Measurements from ENCODE around the gene ACE2.

DNA sequence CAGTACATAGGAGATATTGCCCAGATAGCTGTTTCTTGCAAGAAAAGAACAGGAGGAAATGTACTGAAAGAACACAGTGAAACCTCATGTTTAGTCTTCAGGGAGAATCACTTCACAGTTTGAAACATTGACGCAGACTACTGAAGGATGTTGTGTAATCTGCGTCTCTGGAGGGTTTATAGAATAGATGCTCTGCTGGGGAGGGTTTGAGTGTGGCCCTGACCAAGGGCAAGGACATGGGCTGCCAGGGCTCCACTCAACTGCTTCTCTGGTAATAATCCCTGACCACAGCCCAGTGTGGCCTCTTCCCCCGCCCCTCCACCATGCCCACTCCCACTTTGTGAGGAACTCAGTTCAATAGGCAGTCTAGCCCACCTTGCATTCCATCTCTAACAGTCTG, 15.8 kb upstream of the ACE2 start:
- no peak for TF ChIP-seq CXXC5 (CRISPR knock-in tag; IDR thresholded peaks at IDR 0.05)
- no peak for TF ChIP-seq GATA2 (CRISPR knock-in tag; IDR thresholded peaks at IDR 0.05)
- no peak for TF ChIP-seq MYNN (IDR thresholded peaks at IDR 0.05)
- TF ChIP-seq MYNN (CRISPR knock-in tag; IDR thresholded peaks at IDR 0.05): no peak
- TF ChIP-seq RFX5 (IDR thresholded peaks at IDR 0.05; ENCODE audit: low read depth, low read length): no peak
- no peak for TF ChIP-seq POLR2AphosphoS5 (IDR thresholded peaks at IDR 0.05; ENCODE audit: control insufficient read depth, insufficient read depth, low read depth, low read length)
- TF ChIP-seq BHLHE40 (IDR thresholded peaks at IDR 0.05; ENCODE audit: low read length): no peak
- TF ChIP-seq TAF1 (IDR thresholded peaks at IDR 0.05; ENCODE audit: control insufficient read depth, extremely low read depth, insufficient read depth, low read length, severe bottlenecking): no peak
- no peak for TF ChIP-seq JUN (IDR thresholded peaks at IDR 0.05; ENCODE audit: borderline replicate concordance, low read depth, low read length)
- no peak for TF ChIP-seq JUN (CRISPR knock-in tag; IDR thresholded peaks at IDR 0.05; ENCODE audit: borderline replicate concordance)
- TF ChIP-seq, protein P1, sequence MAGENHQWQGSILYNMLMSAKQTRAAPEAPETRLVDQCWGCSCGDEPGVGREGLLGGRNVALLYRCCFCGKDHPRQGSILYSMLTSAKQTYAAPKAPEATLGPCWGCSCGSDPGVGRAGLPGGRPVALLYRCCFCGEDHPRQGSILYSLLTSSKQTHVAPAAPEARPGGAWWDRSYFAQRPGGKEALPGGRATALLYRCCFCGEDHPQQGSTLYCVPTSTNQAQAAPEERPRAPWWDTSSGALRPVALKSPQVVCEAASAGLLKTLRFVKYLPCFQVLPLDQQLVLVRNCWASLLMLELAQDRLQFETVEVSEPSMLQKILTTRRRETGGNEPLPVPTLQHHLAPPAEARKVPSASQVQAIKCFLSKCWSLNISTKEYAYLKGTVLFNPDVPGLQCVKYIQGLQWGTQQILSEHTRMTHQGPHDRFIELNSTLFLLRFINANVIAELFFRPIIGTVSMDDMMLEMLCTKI (IDR thresholded peaks at IDR 0.05; ENCODE audit: partially characterized antibody): no peak
- no peak for TF ChIP-seq TEAD2 (tag; IDR thresholded peaks at IDR 0.05)
